ENCODE data around the gene FERMT2.

GRCh38 chr14:52913271-52913670, 37.6 kb downstream of the FERMT2 start:
- TF ChIP-seq CTCF (IDR thresholded peaks at IDR 0.05) (no peak), POLR2A (IDR thresholded peaks at IDR 0.05) (no peak)
